Cardiac fibroblast (primary cell): ENCODE results near the gene MAP7D3.

Experiments used
- DNase-seq, 2 donors: peaks; one replicate each; pipeline versions ENCODE4 v3.0.0 to v3.0.0-alpha.2; 2010; ENCODE audit warnings: low read depth in 2 of 2
- H3K4me3 ChIP-seq, 2 donors: replicated peaks in 1 of 2; 1 replicate in 1 of 2; 2 replicates in 1 of 2; pipeline ENCODE4 v1.5.1; 2011; ENCODE audit warnings: low read depth in 2 of 2, low read length in 2 of 2, mild to moderate bottlenecking in 2 of 2, moderate library complexity in 1 of 2
- TF ChIP-seq, protein P1 (sequence below): IDR thresholded peaks from one replicate; pipeline ENCODE4 v1.5.1; 2011; ENCODE audit warnings: low read depth, mild to moderate bottlenecking, low read length, inconsistent platforms

Gene MAP7D3

DNA sequence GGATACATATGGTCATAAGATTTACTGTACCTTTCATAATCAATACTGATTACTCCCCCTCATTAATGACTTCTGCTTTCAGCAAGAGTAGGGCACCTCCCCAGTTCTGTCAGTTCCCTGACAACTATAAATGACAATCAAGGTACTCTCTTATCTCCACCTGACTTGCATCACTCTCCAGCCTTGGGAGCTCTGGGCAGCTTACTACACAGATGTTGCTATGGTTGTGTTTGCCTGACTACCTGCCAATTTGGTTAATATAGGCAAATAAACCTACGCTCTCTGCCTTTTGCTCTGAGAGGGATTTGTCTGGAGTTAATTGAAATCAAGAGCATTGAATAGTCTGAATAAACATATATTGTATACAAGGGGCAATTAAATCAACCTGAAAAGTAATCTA is 22.8 kb upstream of the MAP7D3 start:
- DNase-seq, result no peak
- H3K4me3 ChIP-seq, result no peak overlapping the region
- TF ChIP-seq, protein P1, sequence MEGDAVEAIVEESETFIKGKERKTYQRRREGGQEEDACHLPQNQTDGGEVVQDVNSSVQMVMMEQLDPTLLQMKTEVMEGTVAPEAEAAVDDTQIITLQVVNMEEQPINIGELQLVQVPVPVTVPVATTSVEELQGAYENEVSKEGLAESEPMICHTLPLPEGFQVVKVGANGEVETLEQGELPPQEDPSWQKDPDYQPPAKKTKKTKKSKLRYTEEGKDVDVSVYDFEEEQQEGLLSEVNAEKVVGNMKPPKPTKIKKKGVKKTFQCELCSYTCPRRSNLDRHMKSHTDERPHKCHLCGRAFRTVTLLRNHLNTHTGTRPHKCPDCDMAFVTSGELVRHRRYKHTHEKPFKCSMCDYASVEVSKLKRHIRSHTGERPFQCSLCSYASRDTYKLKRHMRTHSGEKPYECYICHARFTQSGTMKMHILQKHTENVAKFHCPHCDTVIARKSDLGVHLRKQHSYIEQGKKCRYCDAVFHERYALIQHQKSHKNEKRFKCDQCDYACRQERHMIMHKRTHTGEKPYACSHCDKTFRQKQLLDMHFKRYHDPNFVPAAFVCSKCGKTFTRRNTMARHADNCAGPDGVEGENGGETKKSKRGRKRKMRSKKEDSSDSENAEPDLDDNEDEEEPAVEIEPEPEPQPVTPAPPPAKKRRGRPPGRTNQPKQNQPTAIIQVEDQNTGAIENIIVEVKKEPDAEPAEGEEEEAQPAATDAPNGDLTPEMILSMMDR, result no peak

DNA sequence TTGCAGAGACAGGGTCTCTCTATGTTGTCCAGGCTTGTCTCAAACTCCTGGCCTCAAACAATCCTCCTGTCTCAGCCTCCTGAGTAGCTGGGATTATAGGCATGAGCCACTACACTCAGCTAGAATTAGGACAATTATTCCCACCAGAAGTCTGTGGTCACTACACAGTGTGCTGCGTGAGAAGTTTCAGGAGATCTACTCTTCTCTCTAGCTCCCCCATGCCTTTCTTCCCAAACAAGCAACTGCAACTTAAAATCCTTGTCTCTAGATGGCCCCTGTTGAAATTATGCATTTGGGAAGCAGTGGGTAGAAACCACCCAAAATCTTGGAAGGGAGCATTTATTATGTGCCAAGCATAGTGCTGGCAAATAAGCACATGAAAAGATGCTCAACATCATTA is 21.1 kb upstream of the MAP7D3 start:
- TF ChIP-seq, protein P1, result no peak
- DNase-seq, result peak in 1 of 2 donors; percentile 6

DNA sequence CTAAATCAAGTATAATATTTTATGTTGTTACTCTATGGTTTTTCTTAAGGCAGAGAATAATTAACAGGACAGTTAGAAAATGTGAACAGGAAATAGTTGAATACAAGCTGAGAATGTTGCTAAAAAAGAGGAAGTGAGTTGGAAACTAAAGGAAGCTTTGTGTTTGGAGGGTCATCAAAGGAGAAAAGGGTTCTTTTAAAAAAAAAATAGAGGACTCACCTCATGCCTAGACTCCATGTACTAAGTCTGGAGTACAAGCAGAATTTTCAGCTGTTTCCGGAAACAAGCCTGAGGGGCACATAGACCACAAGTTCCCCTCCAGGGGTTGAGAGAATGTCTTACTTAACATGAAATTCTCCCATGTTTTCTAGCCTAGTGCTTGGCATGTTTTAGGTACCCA is 20.1 kb upstream of the MAP7D3 start:
- DNase-seq, result no peak
- TF ChIP-seq, protein P1, result no peak
- no peak overlapping the region for H3K4me3 ChIP-seq

More for the DNA sequence above, 21.1 kb upstream of the MAP7D3 start:
- no peak overlapping the region for H3K4me3 ChIP-seq

DNA sequence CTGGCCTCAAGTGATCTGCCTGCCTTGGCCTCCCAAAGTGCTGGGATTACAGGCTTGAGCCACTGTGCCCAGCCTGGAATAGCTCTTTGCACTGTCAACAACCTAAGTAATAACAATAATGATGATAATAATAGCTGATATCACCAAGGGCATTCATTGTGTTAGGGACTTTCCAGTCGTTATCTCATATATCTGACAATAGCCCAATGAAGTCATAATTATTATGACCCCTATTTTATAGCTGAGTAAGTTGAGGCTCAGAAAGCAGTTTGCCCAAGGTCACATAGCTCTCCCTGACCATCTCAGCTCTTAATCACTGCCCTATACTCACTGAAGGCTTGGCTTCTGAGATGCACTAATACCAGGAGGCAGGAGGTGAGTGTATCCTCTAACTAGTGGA is 18.7 kb upstream of the MAP7D3 start:
- no peak for DNase-seq
- no peak overlapping the region for H3K4me3 ChIP-seq
- TF ChIP-seq, protein P1, result no peak

DNA sequence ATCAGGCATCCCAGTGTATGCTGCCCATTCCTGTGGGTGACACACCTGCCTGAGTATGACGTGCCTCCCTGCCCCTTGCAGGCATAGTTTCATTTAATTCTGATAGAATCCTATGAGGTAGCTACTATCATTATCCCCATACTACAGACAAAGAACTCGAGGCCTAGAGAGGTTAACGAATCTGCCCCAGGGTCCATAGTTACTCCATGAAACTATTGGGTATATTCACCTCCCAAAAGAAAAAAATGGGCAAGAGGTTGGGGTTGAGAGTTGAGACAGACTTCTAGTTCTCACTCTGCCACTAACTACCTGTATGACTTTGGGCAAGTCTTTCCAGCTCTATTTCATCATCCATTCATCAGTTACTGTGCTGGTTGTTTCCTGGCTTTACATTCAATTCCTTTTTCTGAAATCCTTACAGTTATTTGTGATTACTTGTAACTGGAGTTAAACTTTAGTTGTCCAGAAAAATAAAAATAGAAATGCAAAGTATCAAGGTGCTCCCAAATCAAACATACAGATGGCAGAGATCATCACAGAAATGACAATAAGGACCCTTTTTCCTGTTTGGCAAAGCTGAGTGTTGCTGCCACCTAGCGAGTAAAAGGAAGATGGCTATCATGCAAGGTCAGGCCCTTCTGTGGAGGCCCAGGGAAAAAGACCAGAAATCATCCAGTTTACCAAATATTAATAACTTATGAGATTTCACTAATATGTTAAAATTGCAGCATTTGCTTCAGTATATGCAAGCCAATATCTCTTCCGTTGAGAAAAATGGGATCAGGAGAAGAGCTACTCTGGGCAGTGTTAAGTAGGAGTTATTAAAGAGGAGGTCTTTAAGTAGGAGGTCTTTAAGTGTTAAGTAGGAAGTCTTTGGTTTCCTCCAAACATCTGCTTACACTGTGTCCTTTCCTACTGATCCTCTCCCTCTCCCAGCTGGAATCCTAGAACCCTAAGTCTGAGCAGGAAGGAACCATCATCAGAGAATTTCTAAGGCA is 17.1 kb upstream of the MAP7D3 start:
- peak; percentile 52 to 57 for DNase-seq
- no peak overlapping the region for H3K4me3 ChIP-seq

DNA sequence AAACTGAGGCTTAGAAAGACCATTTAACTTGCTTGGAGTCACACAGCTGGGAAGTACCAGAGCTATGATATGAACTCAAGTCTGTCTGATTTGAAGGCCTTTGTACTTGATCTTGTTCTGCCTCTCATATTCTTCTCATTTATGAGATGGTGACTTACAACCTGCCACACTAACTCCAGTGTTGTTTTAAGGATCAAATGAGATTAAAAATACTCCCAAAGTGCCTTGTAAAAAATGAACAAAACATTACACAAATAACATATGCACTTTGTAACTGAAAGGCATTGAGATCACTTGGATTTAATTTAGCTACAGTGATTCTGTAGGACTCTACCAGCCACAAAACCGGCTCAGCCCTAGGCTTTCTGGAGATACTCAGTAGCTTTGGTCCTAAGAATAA is 15.6 kb upstream of the MAP7D3 start:
- no peak overlapping the region for H3K4me3 ChIP-seq
- DNase-seq, result no peak
- TF ChIP-seq, protein P1, result no peak

More for the DNA sequence above, 17.1 kb upstream of the MAP7D3 start:
- TF ChIP-seq, protein P1, result peak; percentile 73
